Activated CD4-positive, alpha-beta memory T cell treated with anti-CD3 and anti-CD28 coated beads, Interleukin-2, amount 10 ng/mL, durations not matched to agents 7 days and 5 days (primary cell): ENCODE results near the gene KIF5C. TPM values are rescaled to one million over a fixed set of nuclear protein-coding genes. Genes with fewer than 3 reads are reported as not detected.

Experiments used
- CTCF ChIA-PET: fragments of 350-600 bp; sonication (Branson Sonifier 250); formaldehyde crosslinking; loops from one replicate; lab custom pipeline; 2021; ENCODE audit warnings: antibody characterized with exemption, inconsistent platforms; lab: Charles Lee
- POLR2A ChIA-PET: fragments of 350-600 bp; sonication (Branson Sonifier 250); formaldehyde crosslinking; loops from one replicate; lab custom pipeline; 2021; ENCODE audit warnings: antibody characterized with exemption; lab: Charles Lee
- DNase-seq: peaks from one replicate; pipeline ENCODE4 v3.0.0-alpha.2; 2020
- H3K27ac Mint-ChIP-seq: one replicate; pipeline ENCODE4 v1.8.0; 2021; ENCODE audit warnings: mild to moderate bottlenecking, mixed read lengths
- H3K27me3 Mint-ChIP-seq: one replicate; pipeline ENCODE4 v1.8.0; 2021; ENCODE audit warnings: mixed read lengths
- H3K36me3 Mint-ChIP-seq: one replicate; pipeline ENCODE4 v1.8.0; 2021; ENCODE audit warnings: low read depth, mixed read lengths
- H3K4me1 Mint-ChIP-seq: one replicate; pipeline ENCODE4 v1.8.0; 2021; ENCODE audit warnings: mixed read lengths
- H3K4me3 Mint-ChIP-seq: one replicate; pipeline ENCODE4 v1.8.0; 2021; ENCODE audit warnings: mild to moderate bottlenecking, mixed read lengths
- H3K9me3 Mint-ChIP-seq: one replicate; pipeline ENCODE4 v1.8.0; 2021; ENCODE audit warnings: mixed read lengths
- total RNA-seq, 2 experiments: library from RNA; stranded (reverse); gene quantifications; one replicate each; pipeline ENCODE4 v1.2.3, GENCODE V29; 2021

Gene KIF5C
- total RNA-seq, 2 experiments from 2014 or later: 14.7 to 21.7 TPM

GRCh38 chr2:149021271-149021719, 146.3 kb downstream of the KIF5C start:
- ChIA-PET CTCF (interaction anchor here (0.7 kb wide), 1 partner anchor 42 kb away, joined by 4 read pairs; no protein-coding TSS in a partner anchor), POLR2A (no interaction called here)
- no peaks in the 10 kb centered on the region for H3K9me3 Mint-ChIP-seq
- H3K36me3 Mint-ChIP-seq: peaks cover 3% of the 10 kb centered on the region
- DNase-seq: no peak
- no peaks in the 10 kb centered on the region for H3K4me1 Mint-ChIP-seq
- H3K27me3 Mint-ChIP-seq: no peaks in the 10 kb centered on the region
- no peak overlapping the region for H3K4me3 Mint-ChIP-seq
- H3K27ac Mint-ChIP-seq: no peak overlapping the region

GRCh38 chr2:149021761-149022160, 146.7 kb downstream of the KIF5C start:
- Mint-ChIP-seq H3K4me1 (no peaks in the 10 kb centered on the region), H3K27me3 (no peaks in the 10 kb centered on the region), H3K9me3 (no peaks in the 10 kb centered on the region), H3K36me3 (peaks cover 3% of the 10 kb centered on the region), H3K27ac (no peak overlapping the region), H3K4me3 (no peak overlapping the region)
- POLR2A ChIA-PET: no interaction called here
- CTCF ChIA-PET: interaction anchor here (0.7 kb wide), 1 partner anchor 43 kb away, joined by 4 read pairs; no protein-coding TSS in a partner anchor
- no peak for DNase-seq

GRCh38 chr2:149023091-149023490, 148.1 kb downstream of the KIF5C start:
- ChIA-PET CTCF (interaction anchor here (0.9 kb wide), 1 partner anchor 538 kb away, joined by 4 read pairs; no protein-coding TSS in a partner anchor), POLR2A (no interaction called here)
- Mint-ChIP-seq H3K27ac (no peak overlapping the region), H3K27me3 (no peaks in the 10 kb centered on the region), H3K9me3 (no peaks in the 10 kb centered on the region), H3K4me1 (no peaks in the 10 kb centered on the region), H3K4me3 (no peak overlapping the region), H3K36me3 (peaks cover 3% of the 10 kb centered on the region)
- DNase-seq: no peak

GRCh38 chr2:149027590-149028250, 152.7 kb downstream of the KIF5C start:
- ChIA-PET POLR2A (no interaction called here), CTCF (interaction anchor here (0.9 kb wide), 1 partner anchor 11 kb away, joined by 3 read pairs; no protein-coding TSS in a partner anchor)
- no peak for DNase-seq
- Mint-ChIP-seq H3K9me3 (no peaks in the 10 kb centered on the region), H3K4me1 (peaks cover 9% of the 10 kb centered on the region), H3K27me3 (no peaks in the 10 kb centered on the region), H3K4me3 (no peak overlapping the region), H3K27ac (no peak overlapping the region), H3K36me3 (peaks cover 3% of the 10 kb centered on the region)

GRCh38 chr2:149028377-149028776, 153.3 kb downstream of the KIF5C start:
- peaks cover 2% of the 10 kb centered on the region for H3K27me3 Mint-ChIP-seq
- DNase-seq: no peak
- H3K36me3 Mint-ChIP-seq: no peaks in the 10 kb centered on the region
- peaks cover 9% of the 10 kb centered on the region for H3K4me1 Mint-ChIP-seq
- no peak overlapping the region for H3K4me3 Mint-ChIP-seq
- ChIA-PET CTCF (no interaction called here), POLR2A (no interaction called here)
- H3K9me3 Mint-ChIP-seq: no peaks in the 10 kb centered on the region
- no peak overlapping the region for H3K27ac Mint-ChIP-seq

GRCh38 chr2:149028891-149029290, 153.9 kb downstream of the KIF5C start:
- ChIA-PET POLR2A (no interaction called here), CTCF (interaction anchor here (3.7 kb wide), 1 partner anchor 11 kb away, joined by 19 read pairs; no protein-coding TSS in a partner anchor)
- no peak for DNase-seq
- Mint-ChIP-seq H3K4me3 (no peak overlapping the region), H3K27ac (no peak overlapping the region), H3K36me3 (no peaks in the 10 kb centered on the region), H3K27me3 (peaks cover 7% of the 10 kb centered on the region), H3K9me3 (no peaks in the 10 kb centered on the region), H3K4me1 (peaks cover 9% of the 10 kb centered on the region)

- no peaks in the 10 kb centered on the region for H3K9me3 Mint-ChIP-seq
Measured at GRCh38 chr2:149029307-149029965, 154.4 kb downstream of the KIF5C start.

GRCh38 chr2:149031396-149031795, 156.4 kb downstream of the KIF5C start:
- Mint-ChIP-seq H3K27ac (no peak overlapping the region), H3K27me3 (peaks cover 9% of the 10 kb centered on the region), H3K4me1 (peaks cover 9% of the 10 kb centered on the region), H3K4me3 (no peak overlapping the region), H3K36me3 (no peaks in the 10 kb centered on the region), H3K9me3 (no peaks in the 10 kb centered on the region)
- no peak for DNase-seq
- POLR2A ChIA-PET: no interaction called here
- CTCF ChIA-PET: interaction anchor here (1.0 to 3.7 kb wide), 3 partner anchors 10 to 530 kb away, joined by 3 to 19 read pairs (median 3); no protein-coding TSS in a partner anchor

More at GRCh38 chr2:149029307-149029965, 154.4 kb downstream of the KIF5C start:
- ChIA-PET CTCF (interaction anchor here (3.7 kb wide), 1 partner anchor 11 kb away, joined by 19 read pairs; no protein-coding TSS in a partner anchor), POLR2A (no interaction called here)
- Mint-ChIP-seq H3K27ac (no peak overlapping the region), H3K4me3 (no peak overlapping the region), H3K4me1 (peaks cover 9% of the 10 kb centered on the region), H3K36me3 (no peaks in the 10 kb centered on the region), H3K27me3 (peaks cover 7% of the 10 kb centered on the region)
- DNase-seq: no peak

GRCh38 chr2:149033716-149034115, 158.7 kb downstream of the KIF5C start:
- no peaks in the 10 kb centered on the region for H3K9me3 Mint-ChIP-seq
- H3K4me1 Mint-ChIP-seq: peaks cover 11% of the 10 kb centered on the region
- DNase-seq: no peak
- peaks cover 28% of the 10 kb centered on the region for H3K27me3 Mint-ChIP-seq
- no peaks in the 10 kb centered on the region for H3K36me3 Mint-ChIP-seq
- no peak overlapping the region for H3K4me3 Mint-ChIP-seq
- ChIA-PET CTCF (no interaction called here), POLR2A (no interaction called here)
- H3K27ac Mint-ChIP-seq: no peak overlapping the region

GRCh38 chr2:149034406-149034805, 159.4 kb downstream of the KIF5C start:
- no peak for DNase-seq
- Mint-ChIP-seq H3K9me3 (no peaks in the 10 kb centered on the region), H3K4me1 (peaks cover 11% of the 10 kb centered on the region), H3K27me3 (peaks cover 34% of the 10 kb centered on the region), H3K36me3 (no peaks in the 10 kb centered on the region), H3K4me3 (no peak overlapping the region), H3K27ac (no peak overlapping the region)
- ChIA-PET POLR2A (no interaction called here), CTCF (no interaction called here)

GRCh38 chr2:149036507-149037293, 161.7 kb downstream of the KIF5C start:
- Mint-ChIP-seq H3K4me3 (no peak overlapping the region), H3K36me3 (no peaks in the 10 kb centered on the region), H3K9me3 (no peaks in the 10 kb centered on the region), H3K27me3 (peaks cover 54% of the 10 kb centered on the region), H3K27ac (no peak overlapping the region), H3K4me1 (peaks cover 8% of the 10 kb centered on the region)
- no peak for DNase-seq
- ChIA-PET POLR2A (no interaction called here), CTCF (no interaction called here)

GRCh38 chr2:149037851-149038250, 162.8 kb downstream of the KIF5C start:
- ChIA-PET CTCF (interaction anchor here (1.2 kb wide), 2 partner anchors 17 to 21 kb away, joined by 3 to 5 read pairs; no protein-coding TSS in a partner anchor), POLR2A (no interaction called here)
- Mint-ChIP-seq H3K4me1 (peaks cover 2% of the 10 kb centered on the region), H3K9me3 (no peaks in the 10 kb centered on the region), H3K4me3 (no peak overlapping the region), H3K27ac (no peak overlapping the region), H3K36me3 (no peaks in the 10 kb centered on the region), H3K27me3 (peaks cover 64% of the 10 kb centered on the region)
- no peak for DNase-seq
